Measurements from ENCODE around the gene GAS2. TPM values are rescaled to one million over a fixed set of nuclear protein-coding genes. Genes with fewer than 3 reads are reported as not detected.

Gene GAS2
- total and polyA plus RNA-seq, 2 of the 4 experiments (the other 2 are of a cell fraction) = 0.51 to 0.90 TPM

DNA sequence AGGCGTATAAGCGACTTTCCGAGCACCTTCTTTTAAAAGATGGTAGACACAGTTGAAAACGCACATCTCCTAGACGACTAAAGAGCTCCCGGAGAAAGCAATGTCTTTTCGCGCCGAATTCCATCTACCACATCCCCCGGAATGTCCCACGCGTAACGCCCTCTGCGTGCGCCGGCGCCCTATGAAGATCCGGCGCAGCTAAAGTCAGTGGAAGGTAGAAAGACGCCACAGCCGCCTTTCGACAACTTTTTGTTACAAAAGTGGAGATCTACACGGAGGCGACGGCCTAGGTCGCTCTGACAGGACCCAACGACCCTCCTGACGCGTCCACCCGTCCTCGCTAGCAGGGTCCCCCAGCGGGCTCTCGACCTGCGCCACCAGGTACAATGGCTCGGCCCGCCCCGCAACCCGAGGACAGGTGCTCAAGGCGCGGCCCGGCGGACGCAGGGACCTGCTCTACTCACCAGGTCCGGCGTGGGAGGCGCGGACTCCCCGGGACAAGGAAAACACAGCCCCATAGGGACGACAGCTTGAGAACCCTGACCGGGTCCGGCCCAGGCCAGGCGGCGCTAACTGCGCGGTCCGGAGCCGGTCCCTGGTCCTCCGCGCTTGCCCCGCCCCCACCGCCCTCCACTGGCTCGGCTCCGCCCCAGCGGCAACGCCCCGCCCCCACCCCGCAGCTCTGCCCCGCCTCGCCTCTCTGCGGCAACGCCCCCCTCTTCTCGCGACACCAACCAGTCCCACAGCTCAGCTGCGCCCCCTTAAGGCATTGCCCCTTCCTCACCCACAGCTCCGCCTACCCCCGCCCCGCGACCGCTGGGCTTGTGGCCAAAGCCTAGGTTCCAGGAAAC, 163.0 kb downstream of the GAS2 start, which contains the start of gene SVIP:
Gene SVIP, minus strand, starts transcription at position 571 of the 851 bp plus-strand sequence. Its CDS starts 53 bp downstream, at position 518.
- ChIA-PET POLR2A (ENCODE audit: unreplicated experiment) (no interaction called here), CTCF (interaction anchor here (0.8 to 1.0 kb wide), 2 partner anchors 10 to 20 kb away, joined by 3 to 4 read pairs; no protein-coding TSS in a partner anchor)
- intact Hi-C loops (cut with micrococcal nuclease) = loop anchor here (5.0 kb wide), 1 partner anchor 202 kb away; the partner anchor contains the start of gene FANCF
- TF ChIP-seq CEBPB (IDR thresholded peaks at IDR 0.05; ENCODE audit: low read depth, low read length) = no peak
- TF ChIP-seq RAD21 (IDR thresholded peaks at IDR 0.05; ENCODE audit: low read length) = peak; percentile 24; the same call in 1 of the 2 replicates
- no peak for TF ChIP-seq MAFK (IDR thresholded peaks at IDR 0.05; ENCODE audit: low read depth, low read length)
- no peak for TF ChIP-seq ELK1 (IDR thresholded peaks at IDR 0.05; ENCODE audit: borderline replicate concordance, low read depth, low read length)
- peak; percentile 67 for TF ChIP-seq RCOR1 (IDR thresholded peaks at IDR 0.05; ENCODE audit: insufficient replicate concordance, low read length)
- no peak for TF ChIP-seq SMC3 (IDR thresholded peaks at IDR 0.05; ENCODE audit: low read depth, low read length)
- TF ChIP-seq CHD1 (IDR thresholded peaks at IDR 0.05; ENCODE audit: low read depth, low read length) = no peak
- TF ChIP-seq, protein P1, sequence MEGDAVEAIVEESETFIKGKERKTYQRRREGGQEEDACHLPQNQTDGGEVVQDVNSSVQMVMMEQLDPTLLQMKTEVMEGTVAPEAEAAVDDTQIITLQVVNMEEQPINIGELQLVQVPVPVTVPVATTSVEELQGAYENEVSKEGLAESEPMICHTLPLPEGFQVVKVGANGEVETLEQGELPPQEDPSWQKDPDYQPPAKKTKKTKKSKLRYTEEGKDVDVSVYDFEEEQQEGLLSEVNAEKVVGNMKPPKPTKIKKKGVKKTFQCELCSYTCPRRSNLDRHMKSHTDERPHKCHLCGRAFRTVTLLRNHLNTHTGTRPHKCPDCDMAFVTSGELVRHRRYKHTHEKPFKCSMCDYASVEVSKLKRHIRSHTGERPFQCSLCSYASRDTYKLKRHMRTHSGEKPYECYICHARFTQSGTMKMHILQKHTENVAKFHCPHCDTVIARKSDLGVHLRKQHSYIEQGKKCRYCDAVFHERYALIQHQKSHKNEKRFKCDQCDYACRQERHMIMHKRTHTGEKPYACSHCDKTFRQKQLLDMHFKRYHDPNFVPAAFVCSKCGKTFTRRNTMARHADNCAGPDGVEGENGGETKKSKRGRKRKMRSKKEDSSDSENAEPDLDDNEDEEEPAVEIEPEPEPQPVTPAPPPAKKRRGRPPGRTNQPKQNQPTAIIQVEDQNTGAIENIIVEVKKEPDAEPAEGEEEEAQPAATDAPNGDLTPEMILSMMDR (conservative IDR thresholded peaks at IDR 0.05; ENCODE audit: low read depth, low read length) = peak; percentile 71
- no peak for TF ChIP-seq RFX5 (IDR thresholded peaks at IDR 0.05; ENCODE audit: low read depth, low read length)
- TF ChIP-seq, protein P2, sequence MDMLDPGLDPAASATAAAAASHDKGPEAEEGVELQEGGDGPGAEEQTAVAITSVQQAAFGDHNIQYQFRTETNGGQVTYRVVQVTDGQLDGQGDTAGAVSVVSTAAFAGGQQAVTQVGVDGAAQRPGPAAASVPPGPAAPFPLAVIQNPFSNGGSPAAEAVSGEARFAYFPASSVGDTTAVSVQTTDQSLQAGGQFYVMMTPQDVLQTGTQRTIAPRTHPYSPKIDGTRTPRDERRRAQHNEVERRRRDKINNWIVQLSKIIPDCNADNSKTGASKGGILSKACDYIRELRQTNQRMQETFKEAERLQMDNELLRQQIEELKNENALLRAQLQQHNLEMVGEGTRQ (IDR thresholded peaks at IDR 0.05; ENCODE audit: low read depth, low read length) = no peak
- peak; percentile 93; the same call in 1 of the 2 replicates for TF ChIP-seq MAZ (IDR thresholded peaks at IDR 0.05; ENCODE audit: borderline replicate concordance, low read depth, low read length)
- TF ChIP-seq BHLHE40 (IDR thresholded peaks at IDR 0.05; ENCODE audit: low read depth, low read length) = no peak

More for the DNA sequence above, 163.0 kb downstream of the GAS2 start, which contains the start of gene SVIP:
- Histone ChIP-seq H4K91ac (ENCODE audit: insufficient read depth, low read depth, low read length) (peak within 1 kb of the TSS; percentile 41; the same call in 1 of the 2 replicates), H2BK20ac (ENCODE audit: low read depth, low read length) (no peak within 1 kb of the TSS), H4K8ac (ENCODE audit: low read depth in 2 of 2, low read length in 2 of 2) (peak within 1 kb of the TSS; percentile 39 to 76; a peak in 3 of 4 replicates), H2BK5ac (ENCODE audit: low read depth, low read length, poor library complexity, severe bottlenecking) (no peak within 1 kb of the TSS), H3K27ac (ENCODE audit: insufficient read depth, low read length) (peak within 1 kb of the TSS; percentile 0; the same call in 1 of the 2 replicates), H3K4me1 (ENCODE audit: control insufficient read depth, insufficient read depth, low read length) (no peaks in the 10 kb centered on the region), H2AFZ (replicated peaks; ENCODE audit: low read length, poor library complexity) (peak within 1 kb of the TSS; percentile 96), H4K5ac (ENCODE audit: low read depth, low read length) (no peak within 1 kb of the TSS), H2BK120ac (ENCODE audit: low read depth, low read length) (no peak within 1 kb of the TSS; the same call in 1 of the 2 replicates), H3K79me1 (ENCODE audit: low read depth in 1 of 2, low read length in 2 of 2) (peaks cover 0 to 4% of the 10 kb centered on the region in 2 experiments; a peak in 3 of 4 replicates), H3K36me3 (ENCODE audit: control insufficient read depth, insufficient read depth, low read length) (peaks cover 3% of the 10 kb centered on the region; the same call in 1 of the 2 replicates), H3K4me2 (ENCODE audit: low read depth, low read length) (peak within 1 kb of the TSS; percentile 88), H3K9me1 (ENCODE audit: insufficient read depth, low read length) (no peaks in the 10 kb centered on the region), H3K9me3 (ENCODE audit: control insufficient read depth, insufficient read depth, low read length) (no peaks in the 10 kb centered on the region), H2AK5ac (ENCODE audit: low read depth, low read length) (no peak within 1 kb of the TSS), H3K18ac (ENCODE audit: low read depth, low read length) (no peak within 1 kb of the TSS; the same call in 1 of the 2 replicates), H2AK9ac (replicated peaks; ENCODE audit: low read depth, low read length, poor library complexity) (peak within 1 kb of the TSS; percentile 89), H3K27me3 (ENCODE audit: control insufficient read depth, insufficient read depth, low read length) (no peaks in the 10 kb centered on the region), H3K56ac (ENCODE audit: extremely low read depth, insufficient read depth, low read length) (0 out of 2 replicates have a peak within 1 kb of the TSS, but pooled peaks have one; percentile 39), H3K14ac (replicated peaks; ENCODE audit: low read depth, low read length) (peak within 1 kb of the TSS; percentile 5; the same call in 1 of the 2 replicates), H2BK15ac (ENCODE audit: low read depth, low read length) (no peak within 1 kb of the TSS), H3K4me3 (ENCODE audit: insufficient read depth, low read depth, low read length) (peak within 1 kb of the TSS; percentile 70), H3K4ac (ENCODE audit: low read depth, low read length) (peak within 1 kb of the TSS; percentile 11; the same call in 1 of the 2 replicates), H4K20me1 (ENCODE audit: insufficient read depth, low read length) (no peaks in the 10 kb centered on the region), H3K23ac (ENCODE audit: low read depth, low read length) (no peak within 1 kb of the TSS), H3K9ac (ENCODE audit: low read depth, low read length) (peak within 1 kb of the TSS; percentile 22)
- in situ Hi-C loops (cut with MboI; ENCODE audit: low sequenced_read_pairs) (no loop called here), dilution Hi-C loops (cut with HindIII; ENCODE audit: low sequenced_read_pairs, unreplicated experiment) (no loop called here)
- DNase-seq (peak; percentile 87), ATAC-seq (ENCODE audit: low read depth) (peak; percentile 97)
- no TSS peak for BruUV-seq (replicated peaks)
- WGBS, 2 experiments (ENCODE audit: extremely low coverage in 2 of 2, insufficient read length in 1 of 2) = 0% methylated on average over 12 of the region's 79 CpGs; no CpG with 5 or more reads in 1 of the 2 experiments

Measured in IMR-90 (cell line).